Inflammatory macrophage treated with lipopolysaccharide for 4 hours (primary cell): Measurements from ENCODE around the gene NDRG4.

ENCODE experiments used
- DNase-seq: peaks from one replicate; pipeline ENCODE4 v3.0.0-alpha.2; 2020

NDRG4 gene

DNA sequence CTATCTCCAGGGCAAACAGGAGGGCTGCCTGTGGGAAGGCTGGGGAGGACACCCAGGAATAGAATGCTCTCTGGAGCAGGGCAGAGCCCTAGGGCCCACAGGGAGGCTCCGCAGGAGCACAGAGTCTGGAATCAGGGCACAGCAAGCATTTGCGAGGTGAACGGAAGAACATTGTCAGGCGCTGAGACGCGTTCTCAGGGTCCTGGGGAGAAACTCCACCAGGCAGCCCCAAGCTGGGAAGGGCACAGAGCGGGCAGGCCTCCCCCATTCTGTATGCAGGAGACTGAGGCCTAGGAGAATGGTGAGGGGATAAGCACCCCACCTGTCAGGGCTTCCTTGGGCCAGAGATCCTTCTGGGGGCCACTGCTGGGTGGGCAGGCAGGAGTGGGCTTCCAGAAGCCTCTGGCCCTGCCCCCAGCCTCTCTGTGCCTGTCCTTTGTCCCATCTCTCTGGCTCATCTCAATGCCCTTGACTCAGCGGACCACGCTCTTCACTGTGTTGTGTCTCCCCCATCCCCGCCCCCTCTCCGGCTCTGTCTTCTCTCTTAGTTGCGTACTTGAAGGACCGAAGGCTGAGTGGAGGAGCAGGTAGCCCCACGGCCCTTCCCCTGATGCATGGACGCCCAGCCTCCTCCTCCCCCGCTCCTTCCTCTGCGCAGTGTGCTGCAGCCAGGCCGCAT, 10.3 kb downstream of the NDRG4 start:
- DNase-seq = no peak

DNA sequence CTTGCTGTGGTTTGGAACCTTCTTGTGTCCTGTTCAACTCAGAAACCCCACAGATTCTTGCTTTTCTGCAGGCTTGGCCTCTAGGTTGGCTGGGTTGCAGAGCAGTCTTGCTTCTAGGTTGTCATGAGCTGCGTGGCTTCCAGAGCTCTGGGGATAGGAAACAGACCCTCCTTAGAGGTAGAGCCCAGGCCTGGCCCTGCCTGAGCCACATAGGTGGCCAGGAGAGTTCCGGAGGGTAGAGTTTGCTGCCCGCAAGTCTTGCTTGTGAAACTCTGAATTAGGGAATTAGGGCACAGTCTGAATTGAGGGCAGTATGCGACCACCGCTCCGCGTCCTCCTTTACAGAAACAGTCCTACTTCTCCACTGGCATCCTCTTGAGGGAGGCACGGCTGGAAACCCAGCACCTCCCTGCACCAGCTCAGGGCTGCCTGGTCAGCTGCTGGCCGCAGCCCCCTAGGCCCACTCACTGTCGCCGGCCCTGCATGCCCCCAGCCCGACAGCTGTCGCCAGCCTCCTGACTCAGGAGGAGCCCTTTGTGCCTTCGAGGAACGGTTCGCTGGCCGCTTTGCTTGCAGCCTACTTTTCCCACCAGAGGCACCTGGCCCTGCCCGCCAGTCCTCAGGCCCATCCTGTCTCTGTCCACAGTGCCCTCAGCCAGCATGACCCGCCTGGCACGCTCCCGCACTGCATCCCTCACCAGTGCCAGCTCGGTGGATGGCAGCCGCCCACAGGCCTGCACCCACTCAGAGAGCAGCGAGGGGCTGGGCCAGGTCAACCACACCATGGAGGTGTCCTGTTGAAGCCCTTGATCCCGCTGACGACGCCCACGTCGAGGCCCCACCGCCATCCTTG, 11.1 kb downstream of the NDRG4 start:
- DNase-seq = no peak

DNA sequence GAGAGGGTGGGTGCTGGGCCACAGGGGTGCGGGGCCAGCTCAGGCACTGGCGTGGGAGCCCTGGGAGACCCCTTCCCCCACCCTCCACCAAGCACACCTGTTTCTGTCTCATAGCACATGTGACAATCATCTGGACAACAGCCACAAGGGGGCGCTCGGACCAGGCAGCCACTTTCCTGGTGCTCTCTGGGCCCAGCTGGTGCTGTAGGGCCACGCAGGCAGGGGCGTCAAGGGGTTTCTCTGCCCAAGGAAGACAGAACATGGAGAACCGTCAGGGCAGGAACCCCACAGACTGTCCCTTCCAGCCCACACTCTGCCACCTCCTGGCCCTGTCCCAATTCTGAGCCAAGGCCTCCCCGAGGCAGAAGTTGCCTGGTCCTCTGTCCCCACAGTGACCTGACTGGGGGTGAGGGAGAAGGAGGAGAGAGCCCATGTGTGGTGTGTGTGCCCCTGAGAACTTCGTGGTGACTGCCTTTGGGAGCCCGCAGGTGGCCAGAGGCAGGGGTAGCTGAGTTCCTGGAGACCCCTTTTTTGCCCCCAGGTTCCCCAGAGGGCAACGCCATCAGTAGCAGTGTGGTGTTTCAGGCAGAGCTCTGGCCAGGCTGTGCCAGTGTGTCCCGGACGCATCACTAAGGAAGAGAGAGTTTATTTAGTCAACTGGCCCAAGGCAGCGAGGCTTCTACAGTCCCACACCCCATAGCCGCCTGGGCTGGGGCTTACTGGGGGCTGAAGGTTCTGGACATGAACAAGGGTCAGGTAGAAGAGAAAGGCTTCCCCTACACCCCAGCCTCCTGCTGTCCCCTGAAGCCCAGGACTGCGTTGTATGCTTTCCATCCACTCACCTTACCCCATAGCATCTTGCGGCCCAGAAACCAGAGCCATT, 12.2 kb downstream of the NDRG4 start:
- DNase-seq = peak; percentile 62

DNA sequence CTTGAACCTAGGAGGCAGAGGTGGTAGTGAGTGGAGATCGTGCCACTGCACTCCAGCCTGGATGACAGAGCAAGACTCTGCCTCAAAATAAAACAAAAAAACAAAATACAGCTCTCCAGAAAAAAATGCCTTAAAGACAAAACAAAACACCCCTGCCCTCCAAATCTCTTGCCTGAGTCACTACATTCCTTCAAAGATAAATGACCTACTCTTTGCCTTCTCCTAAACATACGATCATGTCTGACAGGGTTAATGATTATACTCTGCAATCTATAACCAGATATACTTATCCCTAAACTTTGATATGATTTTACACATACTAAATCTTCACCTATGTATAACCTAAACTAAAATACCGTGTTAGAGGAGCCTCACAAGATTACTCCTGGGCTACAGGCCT, 13.9 kb downstream of the NDRG4 start:
- no peak for DNase-seq

DNA sequence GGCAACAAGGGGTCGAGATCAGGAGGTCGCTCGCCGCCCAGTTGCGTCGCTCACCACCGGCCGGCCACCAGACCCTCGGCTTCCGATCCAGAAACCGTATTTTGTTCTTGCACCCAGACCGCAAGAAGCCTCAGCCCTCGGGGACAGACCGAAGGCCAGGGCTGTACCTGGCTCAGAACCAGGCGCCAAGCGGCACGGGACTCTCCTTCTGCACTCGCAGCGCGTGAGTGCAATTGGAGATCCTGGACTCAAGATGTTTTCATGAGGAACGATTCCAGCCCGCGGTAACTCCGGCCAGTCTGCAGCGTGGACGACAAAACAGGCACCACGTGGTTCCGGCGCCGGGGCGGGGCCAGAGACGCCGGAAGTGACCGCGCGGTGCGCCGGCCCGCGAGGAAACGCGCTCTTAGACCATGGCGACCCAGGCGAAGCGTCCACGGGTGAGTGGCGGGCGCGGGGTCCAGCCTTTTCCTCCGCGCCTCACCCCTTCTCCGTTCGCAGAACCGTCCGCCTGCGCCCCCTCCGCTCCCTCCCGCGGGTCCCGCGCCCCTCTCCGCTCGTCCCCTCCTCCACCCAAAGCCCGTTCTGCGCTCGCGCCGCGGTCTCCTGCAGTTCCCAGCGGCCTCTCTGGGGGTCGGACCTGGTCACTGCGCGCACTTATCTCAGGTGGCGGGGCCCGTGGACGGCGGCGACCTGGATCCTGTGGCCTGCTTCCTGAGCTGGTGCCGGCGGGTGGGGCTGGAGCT, 15.4 kb downstream of the NDRG4 start, which contains the start of gene SETD6:
Gene SETD6, plus strand, starts transcription at position 393 of the 746 bp plus-strand sequence. Its CDS starts 21 bp downstream, at position 414.
- DNase-seq = peak; percentile 83

DNA sequence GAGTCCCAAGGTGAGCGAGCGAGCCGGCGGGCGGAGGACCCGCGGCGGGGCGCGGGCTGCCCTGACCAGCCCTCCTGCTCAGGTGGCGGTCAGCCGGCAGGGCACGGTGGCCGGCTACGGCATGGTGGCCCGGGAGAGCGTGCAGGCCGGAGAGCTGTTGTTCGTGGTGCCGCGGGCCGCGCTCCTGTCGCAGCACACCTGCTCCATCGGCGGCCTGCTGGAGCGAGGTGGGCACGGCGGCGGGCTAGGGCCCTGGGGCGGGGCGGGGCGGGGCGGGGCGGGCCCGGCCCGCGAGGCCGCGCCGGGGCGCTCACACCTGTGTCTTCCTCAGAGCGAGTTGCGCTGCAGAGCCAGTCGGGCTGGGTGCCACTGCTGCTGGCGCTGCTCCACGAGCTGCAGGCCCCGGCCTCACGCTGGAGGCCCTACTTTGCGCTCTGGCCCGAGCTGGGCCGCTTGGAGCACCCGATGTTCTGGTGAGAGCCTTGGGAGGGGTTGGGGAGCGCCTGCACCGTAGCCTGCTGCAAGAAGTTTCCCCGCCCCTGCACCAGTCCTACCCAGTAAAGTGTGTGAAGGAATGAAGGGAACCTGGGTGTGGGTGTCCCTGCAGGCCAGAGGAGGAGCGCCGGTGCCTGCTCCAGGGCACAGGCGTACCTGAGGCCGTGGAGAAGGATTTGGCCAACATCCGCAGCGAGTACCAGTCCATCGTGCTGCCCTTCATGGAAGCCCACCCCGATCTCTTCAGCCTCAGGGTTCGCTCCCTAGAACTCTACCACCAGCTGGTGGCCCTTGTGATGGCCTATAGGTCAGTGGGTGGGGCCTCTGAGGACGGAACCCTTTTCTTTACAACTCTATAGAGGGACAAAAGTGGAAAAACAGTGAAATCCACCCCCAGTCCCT, 16.2 kb downstream of the NDRG4 start:
- no peak for DNase-seq

DNA sequence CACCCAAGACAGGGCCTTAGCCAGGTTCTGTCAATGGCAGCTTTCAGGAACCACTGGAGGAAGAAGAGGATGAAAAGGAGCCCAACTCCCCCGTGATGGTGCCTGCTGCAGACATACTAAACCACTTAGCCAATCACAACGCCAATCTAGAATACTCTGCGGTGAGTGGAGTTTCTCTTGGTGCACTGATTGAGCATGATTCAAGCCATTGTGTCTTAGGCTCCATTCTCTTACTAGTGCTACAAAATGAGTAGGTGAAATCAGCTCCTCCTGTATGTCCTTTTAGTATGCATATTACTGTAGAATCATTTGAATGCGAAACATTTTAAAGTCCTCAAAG, 16.8 kb downstream of the NDRG4 start:
- DNase-seq = no peak

DNA sequence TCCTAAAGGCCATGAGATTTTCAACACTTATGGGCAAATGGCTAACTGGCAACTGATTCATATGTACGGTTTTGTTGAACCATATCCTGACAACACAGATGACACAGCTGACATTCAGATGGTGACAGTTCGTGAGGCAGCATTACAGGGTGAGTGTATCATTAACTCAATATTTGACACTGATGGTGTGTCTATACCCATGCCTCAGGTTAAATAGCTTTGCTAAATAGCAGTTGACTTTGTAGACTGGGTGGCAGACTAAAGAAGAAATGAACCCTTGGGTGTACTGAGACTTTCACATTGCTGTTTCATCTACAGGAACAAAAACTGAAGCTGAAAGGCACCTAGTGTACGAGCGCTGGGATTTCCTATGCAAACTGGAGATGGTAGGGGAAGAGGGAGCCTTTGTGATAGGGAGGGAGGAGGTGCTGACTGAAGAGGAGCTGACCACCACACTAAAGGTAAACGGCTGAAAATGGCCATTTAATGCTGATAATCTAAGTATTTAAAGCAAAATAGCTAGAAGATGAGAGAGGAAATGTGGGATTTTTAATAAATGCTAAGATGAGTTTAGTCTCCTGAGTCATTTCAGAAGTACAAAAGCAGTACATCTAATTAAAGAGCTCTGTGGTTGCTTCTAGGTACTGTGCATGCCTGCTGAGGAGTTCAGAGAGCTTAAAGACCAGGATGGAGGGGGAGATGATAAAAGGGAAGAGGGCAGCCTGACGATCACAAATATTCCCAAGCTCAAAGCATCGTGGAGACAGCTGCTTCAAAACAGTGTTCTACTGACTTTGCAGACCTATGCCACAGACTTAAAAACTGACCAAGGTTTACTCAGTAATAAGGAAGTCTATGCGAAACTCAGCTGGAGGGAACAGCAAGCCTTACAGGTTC, 18.4 kb downstream of the NDRG4 start:
- DNase-seq = no peak

DNA sequence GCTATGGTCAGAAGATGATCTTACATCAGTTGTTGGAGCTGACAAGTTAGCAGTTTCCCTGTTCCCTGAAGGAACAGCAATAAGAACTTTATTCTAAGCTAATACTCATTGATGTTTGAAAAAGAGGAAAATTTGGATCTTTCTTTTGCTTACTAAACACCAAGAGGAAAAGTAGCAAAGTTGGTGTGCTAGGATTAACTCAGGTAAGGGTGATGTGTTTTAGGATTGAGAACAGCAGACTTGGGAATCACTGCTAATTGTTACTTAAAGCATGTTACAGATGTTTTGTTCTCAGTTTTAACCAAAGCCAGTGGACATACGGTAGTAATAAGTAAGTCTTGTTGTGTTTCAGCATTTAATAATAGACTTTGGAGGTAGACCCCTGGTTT, 19.0 kb downstream of the NDRG4 start:
- DNase-seq = no peak

DNA sequence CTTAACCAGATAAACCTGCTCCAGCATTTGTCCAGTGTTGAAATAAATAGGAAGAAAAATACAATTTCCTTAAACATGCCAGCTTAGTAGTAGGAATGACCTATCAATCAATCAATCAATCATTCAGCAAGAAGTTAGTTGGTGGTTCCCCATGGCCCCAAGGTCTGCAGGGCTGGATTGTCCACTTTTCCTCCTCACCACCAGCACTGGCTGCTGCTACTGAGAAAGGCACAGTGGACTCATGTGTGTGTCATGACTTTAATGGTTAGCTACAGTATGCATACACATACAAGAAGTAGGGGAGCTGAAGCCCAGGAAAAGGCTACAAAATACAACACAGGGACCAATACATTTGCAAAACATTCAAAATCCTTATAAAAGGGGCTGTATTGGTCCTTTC, 19.8 kb downstream of the NDRG4 start:
- no peak for DNase-seq

DNA sequence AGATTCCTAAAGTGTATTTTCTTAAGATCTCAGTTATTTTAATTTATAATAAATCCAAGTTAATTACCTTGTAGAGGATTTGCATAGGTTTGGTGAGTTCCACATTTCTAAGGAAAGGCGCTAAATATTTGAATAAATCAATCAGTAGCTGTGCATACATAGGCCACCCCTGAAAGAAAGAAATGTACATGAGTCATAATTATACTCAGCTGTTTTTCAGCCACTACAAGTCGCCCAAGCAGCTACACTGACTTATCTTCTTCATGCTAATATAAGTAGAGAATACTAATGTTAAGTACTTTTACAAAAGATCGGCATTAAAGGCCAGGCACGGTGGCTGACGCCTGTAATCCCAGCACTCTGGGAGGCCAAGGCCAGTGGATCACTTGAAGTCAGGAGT, 30.2 kb downstream of the NDRG4 start:
- no peak for DNase-seq

DNA sequence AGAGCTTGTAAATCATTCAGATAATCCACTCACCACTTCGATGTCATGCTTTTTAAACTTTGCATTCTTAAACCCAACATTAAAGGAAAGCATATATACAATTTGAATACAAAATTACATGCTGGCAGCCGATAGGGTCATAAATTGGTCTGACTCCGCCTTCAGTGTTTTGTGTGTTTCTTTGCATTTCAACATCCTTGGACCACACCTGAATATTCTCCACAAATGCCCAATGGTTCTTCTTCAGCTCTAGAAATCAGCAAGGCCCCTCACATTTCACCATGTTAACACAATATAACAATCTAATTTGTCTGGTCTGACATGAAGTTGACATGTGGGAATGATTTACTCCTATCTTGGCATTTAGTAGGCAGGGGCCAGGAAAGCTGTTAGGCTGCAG, 32.5 kb downstream of the NDRG4 start:
- no peak for DNase-seq

DNA sequence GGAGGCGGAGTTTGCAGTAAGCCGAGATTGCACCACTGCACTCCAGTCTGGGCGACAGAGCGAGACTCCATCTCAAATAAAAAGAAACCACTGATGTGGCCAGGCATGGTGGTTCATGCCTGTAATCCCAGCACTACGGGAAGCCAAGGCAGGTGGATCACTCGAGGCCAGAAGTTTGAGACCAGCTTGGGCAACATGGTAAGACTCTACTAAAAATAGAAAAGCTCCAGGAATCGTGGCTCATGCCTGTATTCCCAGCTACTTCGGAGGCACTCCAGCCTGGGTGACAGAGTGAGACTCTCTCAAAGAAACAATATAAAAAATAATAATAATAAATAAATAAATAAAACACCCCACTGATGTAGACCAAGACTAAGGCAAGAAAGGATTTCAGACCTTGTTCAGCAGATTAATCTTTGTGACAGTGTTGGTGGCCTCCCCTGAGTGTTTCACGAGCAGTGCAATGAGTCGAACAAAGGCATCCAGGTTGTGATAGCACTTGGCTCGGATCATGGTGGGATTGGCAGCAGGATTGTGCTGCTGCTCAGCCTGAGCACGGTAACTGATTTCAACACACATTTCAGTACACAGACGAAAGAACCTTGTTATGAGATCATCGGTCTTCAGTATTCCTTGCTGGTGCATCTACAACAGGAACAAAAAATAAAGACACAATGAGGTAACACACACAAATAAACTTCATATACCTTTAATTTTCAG, 34.0 kb downstream of the NDRG4 start:
- no peak for DNase-seq

DNA sequence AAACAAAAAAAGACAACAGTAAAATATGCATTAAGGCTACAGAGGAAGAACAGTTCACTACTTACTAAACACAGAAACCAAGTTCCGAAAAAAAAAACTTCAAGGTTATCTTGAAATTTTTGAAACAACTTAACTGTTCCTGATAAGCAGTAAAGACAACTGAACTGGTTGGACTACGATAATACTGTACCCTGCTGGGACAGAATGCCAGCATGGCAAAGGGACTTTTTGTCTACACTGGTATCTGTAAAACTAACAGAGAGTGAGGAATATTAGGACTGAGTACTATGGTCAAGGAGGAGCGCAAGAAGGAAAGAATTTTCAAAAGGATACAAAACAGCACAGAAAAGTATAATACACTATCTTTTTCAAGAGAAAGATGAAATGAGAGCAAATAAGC, 35.2 kb downstream of the NDRG4 start:
- no peak for DNase-seq

DNA sequence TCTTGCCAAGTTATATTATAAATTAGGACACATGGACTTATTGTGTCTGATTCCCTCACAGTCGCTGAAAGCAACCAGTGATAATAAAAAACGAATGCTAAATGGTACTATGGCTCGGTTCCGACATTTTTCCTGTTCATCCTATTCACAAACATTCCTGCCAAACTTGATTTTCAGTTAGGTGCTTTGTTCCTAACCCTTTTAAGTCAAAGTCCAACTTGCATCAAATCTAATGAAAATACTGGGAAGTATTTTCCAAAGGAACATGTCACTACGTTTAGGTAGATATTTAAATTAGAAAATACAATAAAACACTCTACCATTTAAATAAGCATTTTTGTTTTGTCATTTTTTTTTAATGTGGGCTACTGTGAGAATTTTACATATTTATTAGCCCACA, 36.3 kb downstream of the NDRG4 start:
- DNase-seq = no peak

DNA sequence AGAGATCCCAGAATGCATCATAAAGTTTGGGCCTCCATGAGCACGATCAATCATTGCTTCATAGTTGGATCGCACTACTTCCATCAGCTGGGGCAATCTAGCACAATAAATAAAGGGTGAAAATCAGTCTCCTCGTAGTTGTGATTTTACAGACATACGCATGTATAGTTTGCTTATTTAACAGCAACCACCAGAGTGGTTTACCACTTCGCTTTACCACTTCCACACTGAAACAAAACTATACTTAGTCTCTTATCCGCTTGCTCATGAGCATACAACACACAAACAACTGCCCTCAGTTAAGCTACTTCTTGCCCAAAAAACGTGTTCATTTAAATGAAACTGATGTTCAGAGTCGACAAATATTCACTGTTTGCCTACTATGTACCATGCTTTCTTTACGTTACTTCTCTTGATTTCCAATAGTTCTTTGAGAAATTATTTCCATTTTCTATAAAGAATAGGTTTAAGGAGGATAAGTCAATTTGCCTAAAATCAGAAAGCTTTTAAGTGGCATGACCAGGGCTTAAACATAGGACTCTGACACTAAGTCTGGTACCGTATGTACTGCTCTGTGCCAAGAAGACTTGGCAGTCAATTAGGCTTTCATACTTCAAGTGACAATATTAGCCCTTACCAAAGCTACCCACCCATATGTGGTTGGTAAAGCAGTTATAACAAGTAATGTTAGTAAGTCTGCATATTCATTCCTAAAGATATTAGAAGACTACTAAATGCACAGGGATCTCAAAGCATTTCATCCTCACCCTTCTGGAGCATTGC, 37.4 kb downstream of the NDRG4 start:
- DNase-seq = no peak

DNA sequence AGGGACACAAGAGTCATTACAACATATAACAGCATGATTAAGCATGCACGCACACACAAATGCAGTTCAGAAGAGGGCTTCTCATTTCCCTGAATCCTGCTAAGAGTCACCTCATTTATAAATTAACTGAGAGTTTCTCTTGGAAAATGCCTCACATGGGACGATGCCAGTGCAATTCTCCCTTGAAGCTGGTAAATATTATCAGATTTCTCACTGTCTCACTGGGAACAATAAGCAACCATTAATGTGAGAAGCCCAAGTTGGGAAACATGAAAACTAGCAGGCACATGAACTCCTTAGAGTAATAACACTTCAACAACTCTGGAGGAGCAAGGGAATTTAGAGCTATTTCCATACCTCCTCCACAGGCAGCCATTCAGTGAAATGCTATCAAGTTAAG, 41.8 kb downstream of the NDRG4 start:
- DNase-seq = no peak

DNA sequence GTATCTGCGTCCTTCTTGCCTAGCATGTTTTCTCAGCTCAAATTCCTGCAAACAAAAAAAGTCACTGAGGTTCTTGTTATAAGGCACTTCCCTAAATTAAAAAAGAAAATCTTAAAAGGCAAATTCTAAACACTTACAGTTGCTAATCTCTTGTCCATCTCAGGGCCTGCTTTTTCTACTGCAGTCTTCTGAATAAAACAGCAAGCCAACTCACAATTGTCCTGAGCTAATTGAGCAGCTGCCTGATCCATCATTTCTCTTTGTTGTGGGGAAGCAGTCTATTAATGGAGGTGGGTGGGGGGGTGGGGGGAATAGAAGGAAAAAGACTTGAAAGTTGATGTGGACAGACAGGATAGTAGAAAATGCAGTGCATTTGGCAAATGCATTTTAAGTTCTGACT, 42.3 kb downstream of the NDRG4 start:
- no peak for DNase-seq

DNA sequence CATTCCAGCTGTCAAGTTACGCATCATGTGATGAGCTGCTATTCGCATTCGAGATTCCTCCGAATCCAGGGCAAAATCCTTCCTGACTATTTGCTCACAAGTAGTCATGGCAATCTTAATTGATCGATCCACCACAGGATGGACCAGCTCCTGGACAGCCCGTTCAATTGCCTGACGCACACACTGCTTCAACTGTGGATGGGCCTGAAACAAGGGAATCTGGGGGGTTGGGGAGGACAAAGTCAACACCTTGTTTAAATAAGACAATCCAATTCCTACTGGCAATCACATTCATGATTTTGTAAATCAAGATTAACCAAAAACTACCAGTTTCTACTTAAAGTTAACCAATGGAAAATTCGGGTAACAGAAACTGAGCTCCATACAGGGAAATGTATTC, 43.7 kb downstream of the NDRG4 start:
- DNase-seq = no peak
